Endothelial cell of umbilical vein (primary cell): ENCODE results near the gene CHMP4A. TPM values are rescaled to one million over a fixed set of nuclear protein-coding genes. Genes with fewer than 3 reads are reported as not detected.

Source experiments
- BruUV-seq: library from RNA; stranded (reverse); fragments of 400-500 nt; replicated peaks from 2 replicates; lab custom pipeline; 2021; lab: Mats Ljungman, UMichigan
- CTCF ChIA-PET: fragments of 300-600, 350-600 bp; sonication (Branson Sonifier 250); formaldehyde crosslinking; loops from one replicate; lab custom pipeline; 2021; ENCODE audit warnings: antibody characterized with exemption, inconsistent platforms; lab: Charles Lee
- POLR2A ChIA-PET: fragments of 300-600, 350-600 bp; sonication (Branson Sonifier 250); formaldehyde crosslinking; loops from one replicate; lab custom pipeline; 2021; ENCODE audit warnings: antibody characterized with exemption, inconsistent platforms; lab: Charles Lee
- DNase-seq: peaks from one replicate; pipeline ENCODE4 v3.0.0-alpha.2; 2011; ENCODE audit warnings: low read depth, low spot score
- FAIRE-seq: peaks from 2 replicates; lab custom pipeline; 2011; peaks lifted over from hg19 to GRCh38; lab: Jason Lieb, UNC
- H2AFZ ChIP-seq: 2 replicates; pipeline ENCODE4 v1.6.0; 2012; ENCODE audit warnings: low read depth, low read length, control low read depth, inconsistent platforms
- H3K27ac ChIP-seq: 2 replicates; pipeline ENCODE4 v1.5.1; 2011; ENCODE audit warnings: low read depth, mild to moderate bottlenecking, control low read depth, low read length, moderate library complexity; ENCODE audit not compliant: insufficient read depth
- H3K27me3 ChIP-seq, 2 experiments: 2 replicates each; pipeline versions ENCODE4 v1.6.0 to v1.6.1; 2011; ENCODE audit warnings: low read length in 2 of 2, mixed read lengths in 1 of 2; ENCODE audit not compliant: control insufficient read depth in 2 of 2, insufficient read depth in 2 of 2
- H3K36me3 ChIP-seq, 2 experiments: 2 replicates in 1 of 2; 3 replicates in 1 of 2; pipeline ENCODE4 v1.5.1; 2011; ENCODE audit warnings: low read length in 2 of 2, mild to moderate bottlenecking in 1 of 2, moderate library complexity in 1 of 2; ENCODE audit not compliant: control insufficient read depth in 2 of 2, insufficient read depth in 2 of 2; ENCODE audit errors: extremely low read depth in 1 of 2
- H3K4me1 ChIP-seq: 3 replicates; pipeline ENCODE4 v1.5.1; 2011; ENCODE audit warnings: mild to moderate bottlenecking, low read length; ENCODE audit not compliant: control insufficient read depth, insufficient read depth; ENCODE audit errors: extremely low read depth
- H3K4me2 ChIP-seq: 2 replicates; pipeline ENCODE4 v1.6.1; 2011; ENCODE audit warnings: low read length, control low read depth, mixed read lengths; ENCODE audit not compliant: insufficient read depth
- H3K4me3 ChIP-seq, 3 experiments: fragments of 200-600 bp in 1 of 3; sonication (generic), shearing (Covaris generic) in 1 of 3; replicated peaks in 1 of 3; 2 replicates each; pipeline ENCODE4 v1.5.1; 2011 to 2016; ENCODE audit warnings: control low read depth in 3 of 3, low read length in 3 of 3, mild to moderate bottlenecking in 2 of 3, inconsistent platforms in 1 of 3, low read depth in 1 of 3, moderate library complexity in 1 of 3; ENCODE audit not compliant: insufficient read depth in 1 of 3
- H3K79me2 ChIP-seq: 2 replicates; pipeline ENCODE4 v1.6.0; 2012; ENCODE audit warnings: low read length, inconsistent platforms; ENCODE audit not compliant: control insufficient read depth, insufficient read depth
- H3K9ac ChIP-seq: replicated peaks from 2 replicates; pipeline ENCODE3; 2011; ENCODE audit warnings: low read length, control low read depth; ENCODE audit not compliant: insufficient read depth; ENCODE audit errors: extremely low read depth
- H3K9me1 ChIP-seq: replicated peaks from 3 replicates; pipeline ENCODE4 v1.6.0; 2011; ENCODE audit warnings: mild to moderate bottlenecking, low read length; ENCODE audit not compliant: control insufficient read depth, insufficient read depth; ENCODE audit errors: extremely low read depth
- H3K9me3 ChIP-seq: replicated peaks from 2 replicates; pipeline ENCODE4 v1.5.1; 2012; ENCODE audit warnings: low read length, inconsistent platforms; ENCODE audit not compliant: control insufficient read depth, insufficient read depth
- H4K20me1 ChIP-seq: replicated peaks from 2 replicates; pipeline ENCODE3; 2011; ENCODE audit warnings: mild to moderate bottlenecking, low read length; ENCODE audit not compliant: control insufficient read depth, insufficient read depth; ENCODE audit errors: extremely low read depth
- EZH2 ChIP-seq: IDR thresholded peaks from 2 replicates; pipeline ENCODE4 v1.6.1; 2012; ENCODE audit warnings: borderline replicate concordance, low read depth, mild to moderate bottlenecking, moderate library complexity, low read length, inconsistent platforms; ENCODE audit not compliant: severe bottlenecking
- FOS ChIP-seq: IDR thresholded peaks from 2 replicates; pipeline ENCODE4 v1.6.1; 2011; ENCODE audit warnings: mild to moderate bottlenecking, low read length, moderate library complexity, borderline replicate concordance; ENCODE audit not compliant: insufficient read depth
- GATA2 ChIP-seq: IDR thresholded peaks from 2 replicates; pipeline ENCODE4 v1.7.0; 2011; ENCODE audit warnings: low read depth, mild to moderate bottlenecking, moderate library complexity, mixed read lengths, low read length; ENCODE audit not compliant: insufficient read length, insufficient read depth
- JUN ChIP-seq: IDR thresholded peaks from 2 replicates; pipeline ENCODE4 v1.6.1; 2011; ENCODE audit warnings: borderline replicate concordance, low read depth; ENCODE audit not compliant: insufficient read length, insufficient read depth
- MYC ChIP-seq: IDR thresholded peaks from one replicate; pipeline ENCODE4 v1.6.1; 2011; ENCODE audit warnings: mild to moderate bottlenecking, low read depth, low read length
- POLR2A ChIP-seq: IDR thresholded peaks from 2 replicates; pipeline ENCODE4 v1.6.1; 2012; ENCODE audit warnings: low read depth, mild to moderate bottlenecking, control low read depth, low read length
- POLR2AphosphoS5 ChIP-seq: IDR thresholded peaks from 2 replicates; pipeline ENCODE4 v1.6.1; 2012; ENCODE audit warnings: low read depth, mild to moderate bottlenecking, control low read depth, low read length, moderate library complexity; ENCODE audit not compliant: insufficient read depth
- dilution Hi-C: fragments of 300-500 bp; cut with MboI; formaldehyde crosslinking; loops from one replicate; pipeline ENCODE4 v1.15.0; 2019; ENCODE audit warnings: low sequenced_read_pairs; ENCODE audit not compliant: extremely low pct_ligation_motif_present
- intact Hi-C: fragments of 100-400 bp; cut with micrococcal nuclease; formaldehyde crosslinking; loops from one replicate; pipeline ENCODE4 v1.10.0; 2022
- polyA plus RNA-seq, 4 experiments: library from polyadenylated mRNA; depleted of rRNA in 3 of 4; stranded (reverse) in 3 of 4; unstranded in 1 of 4; fragments of >200 nt; gene quantifications; 2 replicates each; pipeline versions ENCODE4 v1.2.1 to v1.2.3, GENCODE V29; 2011 to 2012; ENCODE audit warnings: missing spikeins in 1 of 4
- total RNA-seq: library from RNA; stranded (reverse); gene quantifications from 2 replicates; pipeline ENCODE4 v1.2.3, GENCODE V29; 2021
- TF ChIP-seq, protein P1 (sequence below), 2 donors: IDR thresholded peaks; 1 replicate in 1 of 2; 2 replicates in 1 of 2; pipeline ENCODE4 v1.5.1; 2011; ENCODE audit warnings: low read length in 2 of 2, mild to moderate bottlenecking in 2 of 2, moderate library complexity in 2 of 2, control low read depth in 1 of 2, inconsistent platforms in 1 of 2, low read depth in 1 of 2; ENCODE audit not compliant: insufficient read depth in 1 of 2; ENCODE audit errors: extremely low read depth in 1 of 2
- TF ChIP-seq, protein P2 (sequence below): IDR thresholded peaks from 2 replicates; pipeline ENCODE4 v1.6.1; 2011; ENCODE audit not compliant: insufficient read depth, insufficient read length

The CHMP4A gene
- total and polyA plus RNA-seq, 2 donors (not counting 3 experiments of a cell fraction or from before 2014, with no cell fraction given): 40.9 to 46.4 TPM

GRCh38 chr14:24238527-24239037 lies 25.3 kb upstream of the CHMP4A start:
- H3K4me3 ChIP-seq: no peak overlapping the region
- peaks cover 8 to 33% of the 10 kb centered on the region in 2 experiments for H3K36me3 ChIP-seq
- H3K9ac ChIP-seq: no peak overlapping the region
- intact Hi-C loops (no loop called here), dilution Hi-C loops (no loop called here)
- H3K27me3 ChIP-seq: no peaks in the 10 kb centered on the region
- no peaks in the 10 kb centered on the region for H3K9me3 ChIP-seq
- BruUV-seq: no TSS peak
- DNase-seq (no peak), FAIRE-seq (no peak)
- peaks cover 40% of the 10 kb centered on the region for H3K4me1 ChIP-seq
- no peak overlapping the region for H2AFZ ChIP-seq
- H3K27ac ChIP-seq: no peak overlapping the region
- ChIA-PET POLR2A (interaction anchor here (0.6 to 0.9 kb wide), 2 partner anchors 10 to 1044 kb away, joined by 3 to 4 read pairs; no protein-coding TSS in a partner anchor), CTCF (interaction anchor here (1.0 to 4.2 kb wide), 4 partner anchors 11 to 95 kb away, joined by 3 to 20 read pairs (median 10); partner anchors contain the start of gene MDP1)
- TF ChIP-seq, protein P1, sequence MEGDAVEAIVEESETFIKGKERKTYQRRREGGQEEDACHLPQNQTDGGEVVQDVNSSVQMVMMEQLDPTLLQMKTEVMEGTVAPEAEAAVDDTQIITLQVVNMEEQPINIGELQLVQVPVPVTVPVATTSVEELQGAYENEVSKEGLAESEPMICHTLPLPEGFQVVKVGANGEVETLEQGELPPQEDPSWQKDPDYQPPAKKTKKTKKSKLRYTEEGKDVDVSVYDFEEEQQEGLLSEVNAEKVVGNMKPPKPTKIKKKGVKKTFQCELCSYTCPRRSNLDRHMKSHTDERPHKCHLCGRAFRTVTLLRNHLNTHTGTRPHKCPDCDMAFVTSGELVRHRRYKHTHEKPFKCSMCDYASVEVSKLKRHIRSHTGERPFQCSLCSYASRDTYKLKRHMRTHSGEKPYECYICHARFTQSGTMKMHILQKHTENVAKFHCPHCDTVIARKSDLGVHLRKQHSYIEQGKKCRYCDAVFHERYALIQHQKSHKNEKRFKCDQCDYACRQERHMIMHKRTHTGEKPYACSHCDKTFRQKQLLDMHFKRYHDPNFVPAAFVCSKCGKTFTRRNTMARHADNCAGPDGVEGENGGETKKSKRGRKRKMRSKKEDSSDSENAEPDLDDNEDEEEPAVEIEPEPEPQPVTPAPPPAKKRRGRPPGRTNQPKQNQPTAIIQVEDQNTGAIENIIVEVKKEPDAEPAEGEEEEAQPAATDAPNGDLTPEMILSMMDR (IDR thresholded peaks at IDR 0.05; ENCODE audit: extremely low read depth in 1 of 2, insufficient read depth in 1 of 2, low read depth in 1 of 2, low read length in 2 of 2): no peak
- TF ChIP-seq EZH2 (no peak), POLR2A (peak; percentile 27)
- H3K79me2 ChIP-seq: peaks cover 30% of the 10 kb centered on the region
- H4K20me1 ChIP-seq: no peaks in the 10 kb centered on the region
- no peaks in the 10 kb centered on the region for H3K9me1 ChIP-seq
- no peak overlapping the region for H3K4me2 ChIP-seq

GRCh38 chr14:24238123-24238522 lies 24.8 kb upstream of the CHMP4A start:
- Histone ChIP-seq H3K79me2 (peaks cover 34% of the 10 kb centered on the region), H3K27ac (no peak overlapping the region), H3K4me2 (no peak overlapping the region), H4K20me1 (no peaks in the 10 kb centered on the region), H3K9me1 (no peaks in the 10 kb centered on the region), H3K4me3 (no peak overlapping the region), H3K9me3 (no peaks in the 10 kb centered on the region), H3K27me3 (no peaks in the 10 kb centered on the region), H3K9ac (no peak overlapping the region), H3K4me1 (peaks cover 40% of the 10 kb centered on the region), H2AFZ (no peak overlapping the region), H3K36me3 (peaks cover 8 to 33% of the 10 kb centered on the region in 2 experiments)
- intact Hi-C loops (no loop called here), dilution Hi-C loops (no loop called here)
- ChIA-PET CTCF (interaction anchor here (1.0 to 4.2 kb wide), 4 partner anchors 11 to 95 kb away, joined by 3 to 20 read pairs (median 10); partner anchors contain the start of gene MDP1), POLR2A (interaction anchor here (0.6 to 0.9 kb wide), 2 partner anchors 10 to 1043 kb away, joined by 3 to 4 read pairs; no protein-coding TSS in a partner anchor)
- DNase-seq (no peak), FAIRE-seq (no peak)
- BruUV-seq: no TSS peak
- no peak for TF ChIP-seq EZH2
- TF ChIP-seq FOS: no peak
- TF ChIP-seq GATA2: no peak
- no peak for TF ChIP-seq JUN
- TF ChIP-seq, protein P2, sequence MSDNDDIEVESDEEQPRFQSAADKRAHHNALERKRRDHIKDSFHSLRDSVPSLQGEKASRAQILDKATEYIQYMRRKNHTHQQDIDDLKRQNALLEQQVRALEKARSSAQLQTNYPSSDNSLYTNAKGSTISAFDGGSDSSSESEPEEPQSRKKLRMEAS: no peak
- no peak for TF ChIP-seq MYC
- TF ChIP-seq, protein P1 (IDR thresholded peaks at IDR 0.05; ENCODE audit: extremely low read depth in 1 of 2, insufficient read depth in 1 of 2, low read depth in 1 of 2, low read length in 2 of 2): no peak
- TF ChIP-seq POLR2A: no peak
- no peak for TF ChIP-seq POLR2AphosphoS5
